Measurements from ENCODE around the gene GPX8. TPM values are rescaled to one million over a fixed set of nuclear protein-coding genes. Genes with fewer than 3 reads are reported as not detected.

GPX8 gene
- total and polyA plus RNA-seq, 2 of the 13 experiments (the other 11 are each of a cell fraction or from before 2014, with no cell fraction given): 0.33 to 0.94 TPM

- TF ChIP-seq, protein P1, sequence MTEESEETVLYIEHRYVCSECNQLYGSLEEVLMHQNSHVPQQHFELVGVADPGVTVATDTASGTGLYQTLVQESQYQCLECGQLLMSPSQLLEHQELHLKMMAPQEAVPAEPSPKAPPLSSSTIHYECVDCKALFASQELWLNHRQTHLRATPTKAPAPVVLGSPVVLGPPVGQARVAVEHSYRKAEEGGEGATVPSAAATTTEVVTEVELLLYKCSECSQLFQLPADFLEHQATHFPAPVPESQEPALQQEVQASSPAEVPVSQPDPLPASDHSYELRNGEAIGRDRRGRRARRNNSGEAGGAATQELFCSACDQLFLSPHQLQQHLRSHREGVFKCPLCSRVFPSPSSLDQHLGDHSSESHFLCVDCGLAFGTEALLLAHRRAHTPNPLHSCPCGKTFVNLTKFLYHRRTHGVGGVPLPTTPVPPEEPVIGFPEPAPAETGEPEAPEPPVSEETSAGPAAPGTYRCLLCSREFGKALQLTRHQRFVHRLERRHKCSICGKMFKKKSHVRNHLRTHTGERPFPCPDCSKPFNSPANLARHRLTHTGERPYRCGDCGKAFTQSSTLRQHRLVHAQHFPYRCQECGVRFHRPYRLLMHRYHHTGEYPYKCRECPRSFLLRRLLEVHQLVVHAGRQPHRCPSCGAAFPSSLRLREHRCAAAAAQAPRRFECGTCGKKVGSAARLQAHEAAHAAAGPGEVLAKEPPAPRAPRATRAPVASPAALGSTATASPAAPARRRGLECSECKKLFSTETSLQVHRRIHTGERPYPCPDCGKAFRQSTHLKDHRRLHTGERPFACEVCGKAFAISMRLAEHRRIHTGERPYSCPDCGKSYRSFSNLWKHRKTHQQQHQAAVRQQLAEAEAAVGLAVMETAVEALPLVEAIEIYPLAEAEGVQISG (CRISPR knock-in tag; IDR thresholded peaks at IDR 0.05): 0 out of 2 replicates have a peak, but pooled peaks have one; percentile 19
- TF ChIP-seq SMC3 (IDR thresholded peaks at IDR 0.05; ENCODE audit: low read length) (peak; percentile 89), RFX5 (IDR thresholded peaks at IDR 0.05; ENCODE audit: low read depth, low read length) (no peak), ZNF432 (CRISPR knock-in tag; IDR thresholded peaks at IDR 0.05; ENCODE audit: borderline replicate concordance) (no peak), NONO (IDR thresholded peaks at IDR 0.05) (no peak), NONO (CRISPR knock-in tag; conservative IDR thresholded peaks at IDR 0.05) (no peak)
Measured at GRCh38 chr5:55146543-55147151, 13.3 kb upstream of the GPX8 start (continued).

DNA sequence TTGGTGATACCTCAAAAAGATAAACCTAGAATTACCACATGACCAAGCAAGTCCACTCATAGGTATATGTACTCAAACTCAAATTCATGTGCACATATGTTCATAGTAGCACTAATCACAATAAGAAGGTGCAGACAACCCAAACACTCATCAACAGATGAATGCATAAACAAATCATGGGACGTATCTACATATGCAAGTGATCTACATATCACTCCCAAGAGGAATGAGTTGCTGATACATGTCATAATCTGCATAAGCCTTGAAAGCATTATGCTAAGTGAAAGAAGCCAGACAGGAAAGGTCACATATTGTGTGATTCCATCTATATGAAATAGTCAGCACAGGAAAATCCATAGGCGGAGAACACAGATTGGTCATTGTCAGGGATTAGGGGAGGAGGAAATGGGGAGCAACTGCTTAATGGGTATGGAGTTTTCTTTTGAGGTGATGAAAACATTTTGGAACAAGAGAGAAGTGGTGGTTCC, 10.6 kb upstream of the GPX8 start:
- TF ChIP-seq ZBTB33 (CRISPR knock-in tag; IDR thresholded peaks at IDR 0.05): no peak
- no peak for TF ChIP-seq ZNF124 (CRISPR knock-in tag; IDR thresholded peaks at IDR 0.05)
- TF ChIP-seq TEAD3 (CRISPR knock-in tag; optimal IDR thresholded peaks at IDR 0.05; ENCODE audit: borderline replicate concordance): no peak
- TF ChIP-seq ZSCAN30 (CRISPR knock-in tag; IDR thresholded peaks at IDR 0.05): no peak
- TF ChIP-seq ZNF180 (CRISPR knock-in tag; IDR thresholded peaks at IDR 0.05; ENCODE audit: borderline replicate concordance, low read depth): no peak
- ATAC-seq (no peak), FAIRE-seq (no peak), DNase-seq (ENCODE audit: low spot score) (no peak)
- CTCF ChIA-PET (ENCODE audit: low intra/inter-chr PET ratio, low total read pairs): no interaction called here
- H2AFZ ChIP-seq (ENCODE audit: low read length): no peak overlapping the region
- 47% methylated on average over 2 of the region's 2 CpGs for WGBS (ENCODE audit: low lambda C conversion rate)
- POLR2A ChIA-PET: no interaction called here
- in situ Hi-C loops (cut with HindIII; ENCODE audit: extremely low pct_ligation_motif_present, low pct_unique_long_range_greater_than_20kb): loop anchor here (10.0 kb wide), 1 partner anchor 205 kb away; no protein-coding TSS in a partner anchor
- intact Hi-C loops (cut with micrococcal nuclease; ENCODE audit: unreplicated experiment): loop anchor here (10.0 kb wide), 1 partner anchor 635 kb away; the partner anchor contains the start of gene SNX18
- no peaks in the 10 kb centered on the region for H4K20me1 ChIP-seq (ENCODE audit: insufficient read depth, low read length)
- BruUV-seq (replicated peaks): no TSS peak
- no peaks in the 10 kb centered on the region for H3K4me1 ChIP-seq (ENCODE audit: insufficient read depth, low read length)
- no peaks in the 10 kb centered on the region for H3K79me2 ChIP-seq (ENCODE audit: insufficient read depth, low read length)
- no peak overlapping the region for H3K27ac ChIP-seq (ENCODE audit: extremely low read length, insufficient read depth, low read length)
- no peak overlapping the region for H3K4me2 ChIP-seq (ENCODE audit: low read depth, low read length)
- H3K36me3 ChIP-seq (replicated peaks in 1 of 2; ENCODE audit: control insufficient read depth in 1 of 2, insufficient read depth in 2 of 2, low read length in 2 of 2): no peaks in the 10 kb centered on the region
- no peak overlapping the region for H3K9ac ChIP-seq (ENCODE audit: insufficient read depth, low read depth, low read length)
- no peak overlapping the region for H3K4me3 ChIP-seq (replicated peaks in 1 of 3; ENCODE audit: insufficient read depth in 1 of 3, low read depth in 2 of 3, low read length in 3 of 3)
- no peaks in the 10 kb centered on the region for H3K9me3 ChIP-seq (ENCODE audit: low read length)
- H3K27me3 ChIP-seq (ENCODE audit: control insufficient read depth in 1 of 2, insufficient read depth in 2 of 2, low read length in 2 of 2): peaks cover 1 to 18% of the 10 kb centered on the region in 2 experiments; a peak in 3 of 5 replicates

All from HepG2 (cell line).